Esophagus (tissue), 2 donors: ENCODE measurements around the gene SMIM7. TPM values are rescaled to one million over a fixed set of nuclear protein-coding genes. Genes with fewer than 3 reads are reported as not detected.

Experiments used
- H3K27ac ChIP-seq, 2 donors: one replicate each; pipeline ENCODE4 v1.5.1; 2013; ENCODE audit warnings: low read depth in 2 of 2, mild to moderate bottlenecking in 2 of 2, inconsistent platforms in 1 of 2, low read length in 1 of 2, moderate library complexity in 1 of 2
- H3K27me3 ChIP-seq, 2 donors: one replicate each; pipeline ENCODE4 v1.6.1; 2013; ENCODE audit warnings: low read length in 2 of 2, control low read depth in 1 of 2, mild to moderate bottlenecking in 1 of 2; ENCODE audit not compliant: insufficient read depth in 2 of 2, control insufficient read depth in 1 of 2
- H3K36me3 ChIP-seq, 2 donors: one replicate each; pipeline ENCODE4 v1.6.1; 2013; ENCODE audit warnings: low read length in 1 of 2; ENCODE audit not compliant: control insufficient read depth in 2 of 2, insufficient read depth in 2 of 2
- H3K4me1 ChIP-seq, 2 donors: one replicate each; pipeline ENCODE4 v1.6.1; 2013; ENCODE audit warnings: low read length in 1 of 2; ENCODE audit not compliant: control insufficient read depth in 2 of 2, insufficient read depth in 2 of 2
- H3K4me3 ChIP-seq, 2 donors: one replicate each; pipeline ENCODE4 v1.5.1; 2013; ENCODE audit warnings: low read length in 2 of 2, mild to moderate bottlenecking in 2 of 2, low read depth in 1 of 2, moderate library complexity in 1 of 2
- H3K9me3 ChIP-seq, 2 donors: one replicate each; pipeline ENCODE4 v1.6.1; 2013; ENCODE audit warnings: mild to moderate bottlenecking in 2 of 2, low read depth in 1 of 2, low read length in 1 of 2, moderate library complexity in 1 of 2; ENCODE audit not compliant: control insufficient read depth in 2 of 2, insufficient read depth in 1 of 2
- WGBS, 2 donors: extraction: QIAGEN DNeasy Blood & Tissue Kit; methylation state at CpG; one replicate each; pipeline ENCODE4 v1.1.7; 2013; 5-methylcytosine and 5-hydroxymethylcytosine counted together
- polyA plus RNA-seq, 2 donors: library from polyadenylated mRNA; stranded (reverse); fragments of 200-250 nt; gene quantifications; one replicate each; pipeline ENCODE4 v1.2.3, GENCODE V29; 2013
- donor health status: healthy with polysubstance abuse.
- donor health status: Bipolar disorder and iron deficiency.

Gene SMIM7
- polyA plus RNA-seq, 2 donors, result 41.3 to 52.0 TPM

- Histone ChIP-seq H3K4me1 (no peaks in the 10 kb centered on the region), H3K9me3 (no peaks in the 10 kb centered on the region)
- WGBS, 2 donors, result 97 to 98% methylated on average over 10 of the region's 10 CpGs
Measured at GRCh38 chr19:16641695-16642094, 18.2 kb downstream of the SMIM7 start.

GRCh38 chr19:16640951-16641350 is 19.0 kb downstream of the SMIM7 start:
- WGBS, 2 donors, result 100% methylated on average over 1 of the region's 1 CpG
- Histone ChIP-seq H3K27ac (no peak overlapping the region), H3K27me3 (no peaks in the 10 kb centered on the region), H3K4me1 (no peaks in the 10 kb centered on the region), H3K9me3 (no peaks in the 10 kb centered on the region), H3K36me3 (peaks cover 5 to 33% of the 10 kb centered on the region in 2 donors), H3K4me3 (no peak overlapping the region)

More at GRCh38 chr19:16641695-16642094, 18.2 kb downstream of the SMIM7 start:
- Histone ChIP-seq H3K27me3 (no peaks in the 10 kb centered on the region), H3K4me3 (no peak overlapping the region), H3K27ac (no peak overlapping the region), H3K36me3 (peaks cover 8 to 33% of the 10 kb centered on the region in 2 donors)

DNA sequence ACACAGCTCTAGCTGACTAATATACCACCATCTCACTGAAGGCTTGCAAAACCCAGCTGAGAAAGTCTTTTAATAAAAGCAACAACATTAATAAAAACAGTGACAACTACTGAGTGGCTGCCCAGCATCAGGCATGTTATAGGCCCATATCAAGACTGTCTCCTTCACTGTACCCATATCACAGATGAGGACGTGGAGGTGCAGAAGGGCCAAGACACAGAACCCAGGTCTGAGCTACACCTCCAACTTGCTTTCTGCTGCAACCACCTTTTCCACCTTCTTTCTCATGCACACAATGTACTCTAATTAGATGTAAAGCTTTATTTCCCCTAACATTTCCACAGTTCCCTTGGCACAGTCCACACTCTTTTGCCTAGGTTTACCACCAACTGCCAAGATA is 21.3 kb downstream of the SMIM7 start:
- Histone ChIP-seq H3K4me1 (no peaks in the 10 kb centered on the region), H3K9me3 (no peaks in the 10 kb centered on the region), H3K36me3 (peaks cover 11 to 27% of the 10 kb centered on the region in 2 donors), H3K27ac (no peak overlapping the region), H3K27me3 (no peaks in the 10 kb centered on the region), H3K4me3 (no peak overlapping the region)
- 93 to 95% methylated on average over 1 of the region's 1 CpG for whole genome bisulfite sequencing, 2 donors

DNA sequence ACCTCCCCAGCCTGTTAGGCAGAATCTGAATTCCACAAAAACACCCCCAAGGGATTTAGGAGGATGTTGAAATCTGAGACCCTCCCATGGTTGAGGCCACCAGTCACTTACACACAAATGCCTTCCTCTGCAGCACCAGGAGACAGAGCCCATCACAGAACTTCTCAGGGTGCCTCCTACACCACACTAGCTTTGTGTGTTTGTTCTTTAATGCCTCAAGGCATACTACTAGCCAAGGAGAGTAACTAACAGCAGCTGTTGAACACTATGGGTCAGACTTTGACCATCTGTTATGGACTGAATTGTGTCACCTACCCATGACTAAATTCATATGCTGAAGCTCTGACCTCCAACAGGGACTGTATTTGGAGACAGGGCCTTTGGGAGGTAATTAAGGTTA is 22.4 kb downstream of the SMIM7 start:
- Histone ChIP-seq H3K9me3 (no peaks in the 10 kb centered on the region), H3K4me1 (no peaks in the 10 kb centered on the region), H3K4me3 (no peak overlapping the region), H3K27me3 (no peaks in the 10 kb centered on the region), H3K36me3 (peaks cover 11 to 27% of the 10 kb centered on the region in 2 donors), H3K27ac (no peak overlapping the region)

GRCh38 chr19:16631465-16631864 is 28.5 kb downstream of the SMIM7 start:
- H3K9me3 ChIP-seq, result no peaks in the 10 kb centered on the region
- no peak overlapping the region for H3K4me3 ChIP-seq
- WGBS, 2 donors, result 91 to 95% methylated on average over 6 of the region's 6 CpGs
- H3K36me3 ChIP-seq, result peaks cover 10 to 12% of the 10 kb centered on the region in 2 donors
- no peaks in the 10 kb centered on the region for H3K27me3 ChIP-seq
- H3K27ac ChIP-seq, result no peak overlapping the region
- peaks cover 0 to 4% of the 10 kb centered on the region in 2 donors for H3K4me1 ChIP-seq

GRCh38 chr19:16628984-16629691 is 30.8 kb downstream of the SMIM7 start:
- Histone ChIP-seq H3K27ac (peak overlapping the region; percentile 96 to 98), H3K4me3 (peak overlapping the region; percentile 95 to 96), H3K9me3 (no peaks in the 10 kb centered on the region), H3K27me3 (no peaks in the 10 kb centered on the region), H3K36me3 (peaks cover 8 to 12% of the 10 kb centered on the region in 2 donors), H3K4me1 (peaks cover 0 to 4% of the 10 kb centered on the region in 2 donors)
- 4 to 5% methylated on average over 23 of the region's 23 CpGs for WGBS, 2 donors

DNA sequence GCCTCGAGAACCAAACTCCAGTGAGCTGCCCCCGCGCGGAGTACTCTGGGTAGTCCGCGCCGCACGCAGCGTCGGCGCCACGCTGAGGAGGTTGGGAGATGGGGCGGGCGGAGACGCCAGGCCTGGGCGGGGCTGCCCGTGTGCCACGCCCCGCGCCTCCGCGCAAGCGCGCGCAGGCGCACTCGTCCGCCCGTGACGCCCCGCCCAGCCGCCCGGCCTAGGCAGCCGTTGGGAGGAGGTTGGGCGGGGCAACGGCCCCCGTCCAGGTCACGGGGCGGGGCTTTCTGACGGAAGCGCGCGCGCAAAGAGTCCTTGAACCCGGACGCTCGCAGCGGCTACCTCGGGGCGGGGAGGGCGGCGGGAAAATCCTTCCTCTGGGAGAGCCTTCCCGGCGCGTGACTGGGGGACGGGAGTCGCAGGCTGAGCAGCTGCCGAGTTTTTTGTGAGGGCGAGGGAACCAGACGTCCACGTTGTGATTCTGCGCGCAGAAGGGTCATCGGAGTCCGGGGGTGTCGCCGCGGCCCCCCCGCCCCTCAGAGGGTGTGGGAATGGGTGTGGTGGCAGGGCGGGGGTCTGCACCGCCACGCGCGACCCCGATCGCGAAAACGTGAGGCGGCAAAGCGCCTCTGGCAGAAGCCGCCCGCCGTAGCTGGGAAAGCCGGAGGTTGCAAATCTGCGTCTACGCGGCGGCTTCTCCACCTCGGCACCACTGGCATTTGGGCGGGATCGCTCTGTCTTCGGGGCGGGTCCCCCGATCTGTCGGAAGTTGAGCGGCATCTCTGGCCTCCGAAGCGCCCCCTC is 31.6 kb downstream of the SMIM7 start, which contains the start of gene MED26:
Gene MED26, minus strand, starts transcription at position 22 of the 801 bp plus-strand sequence. CDS start 261 bp downstream, outside the sequence.
- Histone ChIP-seq H3K9me3 (no peaks in the 10 kb centered on the region), H3K27me3 (no peaks in the 10 kb centered on the region), H3K27ac (peak within 1 kb of the TSS; percentile 96 to 98), H3K4me3 (peak within 1 kb of the TSS; percentile 95 to 97), H3K4me1 (peaks cover 2 to 4% of the 10 kb centered on the region in 2 donors), H3K36me3 (peaks cover 5 to 9% of the 10 kb centered on the region in 2 donors)
- WGBS, 2 donors, result 0% methylated on average over 95 to 98 of the region's 98 CpGs

- H3K9me3 ChIP-seq, result no peaks in the 10 kb centered on the region
- H3K36me3 ChIP-seq, result peaks cover 5 to 9% of the 10 kb centered on the region in 2 donors
- H3K27me3 ChIP-seq, result no peaks in the 10 kb centered on the region
- WGBS, 2 donors, result 1% methylated on average over 18 to 38 of the region's 38 CpGs
- peak overlapping the region; percentile 78 to 81 for H3K27ac ChIP-seq
- peaks cover 2 to 4% of the 10 kb centered on the region in 2 donors for H3K4me1 ChIP-seq
- peak overlapping the region; percentile 95 to 97 for H3K4me3 ChIP-seq
Measured at GRCh38 chr19:16627928-16628182, 32.1 kb downstream of the SMIM7 start.

DNA sequence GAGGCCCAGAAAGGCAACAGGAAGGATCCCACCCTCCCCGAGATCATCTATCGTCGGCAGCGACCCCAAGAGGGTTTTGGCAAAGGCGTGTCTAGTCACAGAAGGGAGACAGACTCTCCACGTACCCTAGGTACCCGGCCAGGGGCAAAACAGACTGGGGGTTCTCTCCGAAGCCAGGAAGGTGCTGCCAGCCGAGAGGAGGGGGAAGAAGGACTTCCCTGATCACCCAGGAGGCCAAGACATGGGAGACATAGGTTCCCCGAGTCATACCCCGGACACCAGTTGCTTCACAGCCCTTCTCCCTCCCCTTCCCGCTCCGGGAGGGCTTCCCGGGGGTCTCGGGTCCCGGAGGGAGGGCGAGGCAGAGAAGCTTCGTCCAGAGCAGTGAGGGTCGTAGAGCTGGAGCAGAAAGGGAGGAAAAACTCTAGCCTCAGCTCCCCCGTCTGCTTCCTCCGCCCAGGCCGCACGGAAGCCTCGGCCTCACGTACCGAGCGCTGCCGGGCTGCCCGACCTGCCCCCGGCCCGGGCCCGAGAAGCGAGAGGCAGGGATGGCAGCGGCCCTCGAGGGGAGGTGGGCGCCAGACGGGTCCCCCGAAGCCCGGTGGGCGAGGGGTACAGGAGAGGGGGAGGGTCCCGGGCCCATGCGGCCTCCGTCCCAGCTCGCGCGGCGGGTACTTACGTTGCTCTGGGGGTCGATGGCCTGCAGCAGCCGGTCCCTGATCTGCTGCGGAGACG is 32.6 kb downstream of the SMIM7 start:
- Histone ChIP-seq H3K4me3 (peak overlapping the region; percentile 95 to 97), H3K27me3 (no peaks in the 10 kb centered on the region), H3K36me3 (peaks cover 5 to 8% of the 10 kb centered on the region in 2 donors), H3K27ac (peak overlapping the region; percentile 78 to 81), H3K4me1 (peaks cover 2 to 4% of the 10 kb centered on the region in 2 donors), H3K9me3 (no peaks in the 10 kb centered on the region)
- 0 to 1% methylated on average over 39 to 52 of the region's 52 CpGs for WGBS, 2 donors
